Keratinocyte (primary cell): Measurements from ENCODE around the gene ABHD2. TPM values are rescaled to one million over a fixed set of nuclear protein-coding genes. Genes with fewer than 3 reads are reported as not detected.

Source experiments
- DNase-seq: peaks from one replicate; pipeline ENCODE4 v3.0.0-alpha.2; 2011; ENCODE audit warnings: low read depth, missing footprints, low spot score
- FAIRE-seq: peaks from 2 replicates; lab custom pipeline; 2011; peaks lifted over from hg19 to GRCh38; lab: Jason Lieb, UNC
- H2AFZ ChIP-seq: 2 replicates; pipeline ENCODE4 v1.6.0; 2012; ENCODE audit warnings: low read length, control low read depth, inconsistent platforms; ENCODE audit not compliant: control insufficient read depth
- H3K27ac ChIP-seq: 2 replicates; pipeline ENCODE4 v1.5.1; 2011; ENCODE audit warnings: low read length; ENCODE audit not compliant: control insufficient read depth, insufficient read depth
- H3K27me3 ChIP-seq: 3 replicates; pipeline ENCODE4 v1.6.0; 2011; ENCODE audit warnings: low read length; ENCODE audit not compliant: control insufficient read depth, insufficient read depth; ENCODE audit errors: extremely low read depth
- H3K36me3 ChIP-seq, 2 experiments: 2 replicates in 1 of 2; 3 replicates in 1 of 2; pipeline ENCODE4 v1.5.1; 2011; ENCODE audit warnings: low read length in 2 of 2, mild to moderate bottlenecking in 1 of 2; ENCODE audit not compliant: control insufficient read depth in 2 of 2, insufficient read depth in 2 of 2; ENCODE audit errors: extremely low read depth in 1 of 2
- H3K4me1 ChIP-seq: 3 replicates; pipeline ENCODE4 v1.5.1; 2011; ENCODE audit warnings: low read length; ENCODE audit not compliant: control insufficient read depth, insufficient read depth; ENCODE audit errors: extremely low read depth
- H3K4me2 ChIP-seq: 3 replicates; pipeline ENCODE4 v1.6.0; 2011; ENCODE audit warnings: low read depth, low read length; ENCODE audit not compliant: control insufficient read depth, insufficient read depth; ENCODE audit errors: extremely low read depth
- H3K4me3 ChIP-seq, 3 experiments: fragments of 200-600 bp in 1 of 3; sonication (generic) in 1 of 3; 2 replicates in 2 of 3; 3 replicates in 1 of 3; pipeline ENCODE4 v1.5.1; 2011 to 2016; ENCODE audit warnings: low read length in 3 of 3, mild to moderate bottlenecking in 3 of 3, control low read depth in 2 of 3, inconsistent platforms in 1 of 3, low read depth in 1 of 3, mixed read lengths in 1 of 3, mixed run types in 1 of 3, moderate library complexity in 1 of 3; ENCODE audit not compliant: control insufficient read depth in 2 of 3, insufficient read depth in 2 of 3; ENCODE audit errors: extremely low read depth in 1 of 3
- H3K79me2 ChIP-seq: 2 replicates; pipeline ENCODE4 v1.6.0; 2012; ENCODE audit warnings: low read length; ENCODE audit not compliant: control insufficient read depth, insufficient read depth
- H3K9ac ChIP-seq: 3 replicates; pipeline ENCODE4 v1.6.0; 2011; ENCODE audit warnings: low read length; ENCODE audit not compliant: control insufficient read depth, insufficient read depth; ENCODE audit errors: extremely low read depth
- H3K9me1 ChIP-seq: 3 replicates; pipeline ENCODE4 v1.6.0; 2011; ENCODE audit warnings: low read length; ENCODE audit not compliant: control insufficient read depth, insufficient read depth; ENCODE audit errors: extremely low read depth
- H3K9me3 ChIP-seq: 2 replicates; pipeline ENCODE4 v1.5.1; 2012; ENCODE audit warnings: low read depth, low read length; ENCODE audit not compliant: control insufficient read depth
- H4K20me1 ChIP-seq: 3 replicates; pipeline ENCODE4 v1.6.0; 2011; ENCODE audit warnings: low read length; ENCODE audit not compliant: control insufficient read depth, insufficient read depth; ENCODE audit errors: extremely low read depth
- EZH2 ChIP-seq: IDR thresholded peaks from one replicate; pipeline ENCODE4 v1.6.1; 2012; ENCODE audit warnings: inconsistent platforms, mild to moderate bottlenecking, low read length, moderate library complexity
- dilution Hi-C: fragments of 300-500 bp; cut with MboI; formaldehyde crosslinking; loops from one replicate; pipeline ENCODE4 v1.7.0; 2020; ENCODE audit warnings: low sequenced_read_pairs; ENCODE audit not compliant: extremely low pct_ligation_motif_present
- polyA plus RNA-seq, 5 experiments: library from polyadenylated mRNA; depleted of rRNA in 3 of 5; stranded (reverse) in 3 of 5; stranded (forward) in 1 of 5; unstranded in 1 of 5; fragments of >200 nt; gene quantifications; 1 replicate in 1 of 5; 2 replicates in 3 of 5; 3 replicates in 1 of 5; pipeline versions ENCODE4 v1.2.1 to v1.2.3, GENCODE V29; 2011 to 2012; ENCODE audit warnings: missing spikeins in 2 of 5, low read depth in 1 of 5, low replicate concordance in 1 of 5
- TF ChIP-seq, protein P1 (sequence below), 3 experiments: IDR thresholded peaks in 1 of 3; conservative IDR thresholded peaks in 1 of 3; optimal IDR thresholded peaks in 1 of 3; 2 replicates in 2 of 3; 3 replicates in 1 of 3; pipeline versions ENCODE3 to v1.5.1; 2011; ENCODE audit warnings: low read length in 3 of 3, mild to moderate bottlenecking in 3 of 3, moderate library complexity in 2 of 3, control low read depth in 1 of 3, inconsistent platforms in 1 of 3; ENCODE audit not compliant: insufficient read depth in 2 of 3; ENCODE audit errors: extremely low read depth in 1 of 3

The ABHD2 gene
- polyA plus RNA-seq, 1 donor (not counting 4 experiments of a cell fraction or from before 2014, with no cell fraction given): 22.8 TPM

DNA sequence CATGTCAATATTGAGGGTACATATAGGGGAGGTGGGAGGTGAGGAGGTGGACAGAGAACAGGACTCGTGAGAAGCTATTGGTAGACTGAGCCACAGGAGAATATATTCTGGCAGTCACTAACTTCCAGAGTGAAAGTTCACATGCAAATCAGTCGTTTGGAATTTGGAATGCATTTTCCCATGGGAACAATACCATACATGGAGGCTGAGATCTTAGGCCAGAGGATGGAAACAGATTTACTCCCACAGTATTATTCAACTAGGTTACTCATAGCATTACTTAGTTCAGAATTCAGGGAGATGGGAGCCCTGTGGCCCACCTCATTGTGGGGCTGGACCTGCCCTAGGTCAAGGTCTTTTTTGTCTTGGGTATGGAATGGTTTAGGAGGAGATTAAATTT lies 36.4 kb upstream of the ABHD2 start:
- Histone ChIP-seq H2AFZ (no peak overlapping the region), H3K4me3 (no peak overlapping the region), H3K27me3 (no peaks in the 10 kb centered on the region), H3K9me3 (no peaks in the 10 kb centered on the region), H3K79me2 (no peaks in the 10 kb centered on the region), H4K20me1 (no peaks in the 10 kb centered on the region), H3K9ac (no peak overlapping the region), H3K36me3 (no peaks in the 10 kb centered on the region), H3K27ac (no peak overlapping the region), H3K4me2 (no peak overlapping the region), H3K9me1 (no peaks in the 10 kb centered on the region), H3K4me1 (no peaks in the 10 kb centered on the region)
- TF ChIP-seq EZH2: no peak
- TF ChIP-seq, protein P1, sequence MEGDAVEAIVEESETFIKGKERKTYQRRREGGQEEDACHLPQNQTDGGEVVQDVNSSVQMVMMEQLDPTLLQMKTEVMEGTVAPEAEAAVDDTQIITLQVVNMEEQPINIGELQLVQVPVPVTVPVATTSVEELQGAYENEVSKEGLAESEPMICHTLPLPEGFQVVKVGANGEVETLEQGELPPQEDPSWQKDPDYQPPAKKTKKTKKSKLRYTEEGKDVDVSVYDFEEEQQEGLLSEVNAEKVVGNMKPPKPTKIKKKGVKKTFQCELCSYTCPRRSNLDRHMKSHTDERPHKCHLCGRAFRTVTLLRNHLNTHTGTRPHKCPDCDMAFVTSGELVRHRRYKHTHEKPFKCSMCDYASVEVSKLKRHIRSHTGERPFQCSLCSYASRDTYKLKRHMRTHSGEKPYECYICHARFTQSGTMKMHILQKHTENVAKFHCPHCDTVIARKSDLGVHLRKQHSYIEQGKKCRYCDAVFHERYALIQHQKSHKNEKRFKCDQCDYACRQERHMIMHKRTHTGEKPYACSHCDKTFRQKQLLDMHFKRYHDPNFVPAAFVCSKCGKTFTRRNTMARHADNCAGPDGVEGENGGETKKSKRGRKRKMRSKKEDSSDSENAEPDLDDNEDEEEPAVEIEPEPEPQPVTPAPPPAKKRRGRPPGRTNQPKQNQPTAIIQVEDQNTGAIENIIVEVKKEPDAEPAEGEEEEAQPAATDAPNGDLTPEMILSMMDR (optimal IDR thresholded peaks at IDR 0.05 in 1 of 3, IDR thresholded peaks at IDR 0.05 in 1 of 3, conservative IDR thresholded peaks at IDR 0.05 in 1 of 3; ENCODE audit: extremely low read depth in 1 of 3, insufficient read depth in 2 of 3, low read length in 3 of 3): no peak
- dilution Hi-C loops: loop anchor here (10.0 kb wide), 1 partner anchor 143 kb away; no protein-coding TSS in a partner anchor
- no peak for DNase-seq
- no peak for FAIRE-seq

GRCh38 chr15:89052474-89052873 lies 35.8 kb upstream of the ABHD2 start:
- Histone ChIP-seq H3K27me3 (no peaks in the 10 kb centered on the region), H3K9ac (no peak overlapping the region), H2AFZ (no peak overlapping the region), H3K4me3 (no peak overlapping the region), H3K79me2 (no peaks in the 10 kb centered on the region), H3K27ac (no peak overlapping the region), H4K20me1 (no peaks in the 10 kb centered on the region), H3K4me2 (no peak overlapping the region), H3K9me3 (no peaks in the 10 kb centered on the region), H3K36me3 (no peaks in the 10 kb centered on the region), H3K4me1 (no peaks in the 10 kb centered on the region), H3K9me1 (no peaks in the 10 kb centered on the region)
- FAIRE-seq (no peak), DNase-seq (no peak)
- TF ChIP-seq, protein P1 (optimal IDR thresholded peaks at IDR 0.05 in 1 of 3, IDR thresholded peaks at IDR 0.05 in 1 of 3, conservative IDR thresholded peaks at IDR 0.05 in 1 of 3; ENCODE audit: extremely low read depth in 1 of 3, insufficient read depth in 2 of 3, low read length in 3 of 3): no peak
- TF ChIP-seq EZH2: no peak
- dilution Hi-C loops: loop anchor here (10.0 kb wide), 1 partner anchor 142 kb away; no protein-coding TSS in a partner anchor
